ENCODE results near the gene F7. TPM values are rescaled to one million over a fixed set of nuclear protein-coding genes. Genes with fewer than 3 reads are reported as not detected.

The F7 gene
- total RNA-seq, 6 experiments from 2014 or later, result 42.9 to 147 (median 84.2) TPM

DNA sequence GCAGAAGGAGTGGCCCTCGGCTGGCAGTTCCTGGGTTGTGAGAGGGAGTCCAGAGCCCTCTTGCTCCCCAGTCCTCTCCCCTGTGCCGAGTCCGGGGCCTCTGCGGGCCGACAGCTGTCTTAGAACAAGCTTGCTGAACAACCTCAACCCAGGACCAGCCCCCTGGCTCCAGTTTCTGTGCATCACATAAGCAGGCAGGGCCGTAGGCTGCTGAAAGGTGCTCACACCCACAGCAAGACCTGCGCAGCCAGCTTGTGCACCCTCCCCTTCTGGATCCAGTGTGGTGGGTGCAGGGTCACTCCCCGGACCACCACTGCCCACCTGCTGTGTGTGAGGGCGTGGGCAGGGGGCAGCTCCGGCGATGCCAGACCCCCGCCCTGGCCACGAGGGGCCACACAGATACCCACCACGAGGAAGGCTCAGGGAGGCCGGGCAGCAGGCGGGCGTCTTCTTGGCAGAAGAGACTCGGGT is 25.2 kb upstream of the F7 start:
- DNase-seq, result no peak
- Histone ChIP-seq H3K4me3 (no peak overlapping the region), H3K27ac (no peak overlapping the region), H3K27me3 (no peaks in the 10 kb centered on the region), H3K36me3 (peaks cover 0 to 10% (median 4%) of the 10 kb centered on the region in 4 donors), H3K9me3 (no peaks in the 10 kb centered on the region), H3K4me1 (no peaks in the 10 kb centered on the region)
- ATAC-seq, result no peak
- WGBS (ENCODE audit: insufficient coverage, low coverage, low lambda C conversion rate, missing lambda C conversion rate), result no CpG with 5 or more reads among the region's 18 CpGs
- intact Hi-C loops (cut with DNase I), result no loop called here
- TF ChIP-seq POLR2A (IDR thresholded peaks at IDR 0.05), result no peak
- TF ChIP-seq, protein P1, sequence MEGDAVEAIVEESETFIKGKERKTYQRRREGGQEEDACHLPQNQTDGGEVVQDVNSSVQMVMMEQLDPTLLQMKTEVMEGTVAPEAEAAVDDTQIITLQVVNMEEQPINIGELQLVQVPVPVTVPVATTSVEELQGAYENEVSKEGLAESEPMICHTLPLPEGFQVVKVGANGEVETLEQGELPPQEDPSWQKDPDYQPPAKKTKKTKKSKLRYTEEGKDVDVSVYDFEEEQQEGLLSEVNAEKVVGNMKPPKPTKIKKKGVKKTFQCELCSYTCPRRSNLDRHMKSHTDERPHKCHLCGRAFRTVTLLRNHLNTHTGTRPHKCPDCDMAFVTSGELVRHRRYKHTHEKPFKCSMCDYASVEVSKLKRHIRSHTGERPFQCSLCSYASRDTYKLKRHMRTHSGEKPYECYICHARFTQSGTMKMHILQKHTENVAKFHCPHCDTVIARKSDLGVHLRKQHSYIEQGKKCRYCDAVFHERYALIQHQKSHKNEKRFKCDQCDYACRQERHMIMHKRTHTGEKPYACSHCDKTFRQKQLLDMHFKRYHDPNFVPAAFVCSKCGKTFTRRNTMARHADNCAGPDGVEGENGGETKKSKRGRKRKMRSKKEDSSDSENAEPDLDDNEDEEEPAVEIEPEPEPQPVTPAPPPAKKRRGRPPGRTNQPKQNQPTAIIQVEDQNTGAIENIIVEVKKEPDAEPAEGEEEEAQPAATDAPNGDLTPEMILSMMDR (IDR thresholded peaks at IDR 0.05), result no peak

DNA sequence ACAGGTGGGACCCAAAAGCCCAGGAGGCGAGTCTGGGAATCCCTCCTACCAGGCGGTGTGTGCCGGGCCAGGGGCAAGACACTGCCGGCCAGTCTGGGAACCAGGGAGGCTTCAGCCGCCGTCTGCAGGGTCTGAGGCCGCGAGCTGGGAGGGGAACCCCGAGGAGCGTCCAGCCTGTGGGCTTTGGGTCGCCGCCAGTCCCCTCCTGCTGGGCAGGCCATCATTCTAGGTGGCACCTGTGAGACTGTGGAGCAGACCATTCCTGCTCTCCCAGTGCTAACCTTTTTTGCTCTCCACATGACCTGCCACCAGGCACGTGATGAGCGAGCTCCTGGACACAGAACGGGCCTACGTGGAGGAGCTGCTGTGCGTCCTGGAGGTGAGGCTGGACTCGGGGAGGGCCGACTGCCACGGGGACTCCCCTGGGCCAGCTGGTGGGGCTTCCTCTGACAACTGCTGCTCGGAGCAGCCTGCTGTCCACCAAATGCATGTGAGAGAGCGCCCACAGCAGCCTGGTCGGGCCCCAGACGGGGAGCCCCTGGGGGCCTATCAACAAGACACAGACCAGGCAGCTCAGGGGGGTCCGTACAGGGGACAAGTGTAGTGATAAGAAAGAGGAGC is 24.6 kb upstream of the F7 start:
- Histone ChIP-seq H3K27ac (no peak overlapping the region), H3K27me3 (no peaks in the 10 kb centered on the region), H3K4me3 (no peak overlapping the region), H3K9me3 (no peaks in the 10 kb centered on the region), H3K4me1 (no peaks in the 10 kb centered on the region), H3K36me3 (peaks cover 0 to 8% (median 3%) of the 10 kb centered on the region in 4 donors)
- TF ChIP-seq POLR2A (IDR thresholded peaks at IDR 0.05), result no peak
- TF ChIP-seq, protein P1 (IDR thresholded peaks at IDR 0.05), result no peak
- whole genome bisulfite sequencing (ENCODE audit: insufficient coverage, low coverage, low lambda C conversion rate, missing lambda C conversion rate), result 60% methylated on average over 1 of the region's 25 CpGs
- ATAC-seq (no peak), DNase-seq (peak in 1 of 3 donors; percentile 7)
- intact Hi-C loops (cut with DNase I), result no loop called here

DNA sequence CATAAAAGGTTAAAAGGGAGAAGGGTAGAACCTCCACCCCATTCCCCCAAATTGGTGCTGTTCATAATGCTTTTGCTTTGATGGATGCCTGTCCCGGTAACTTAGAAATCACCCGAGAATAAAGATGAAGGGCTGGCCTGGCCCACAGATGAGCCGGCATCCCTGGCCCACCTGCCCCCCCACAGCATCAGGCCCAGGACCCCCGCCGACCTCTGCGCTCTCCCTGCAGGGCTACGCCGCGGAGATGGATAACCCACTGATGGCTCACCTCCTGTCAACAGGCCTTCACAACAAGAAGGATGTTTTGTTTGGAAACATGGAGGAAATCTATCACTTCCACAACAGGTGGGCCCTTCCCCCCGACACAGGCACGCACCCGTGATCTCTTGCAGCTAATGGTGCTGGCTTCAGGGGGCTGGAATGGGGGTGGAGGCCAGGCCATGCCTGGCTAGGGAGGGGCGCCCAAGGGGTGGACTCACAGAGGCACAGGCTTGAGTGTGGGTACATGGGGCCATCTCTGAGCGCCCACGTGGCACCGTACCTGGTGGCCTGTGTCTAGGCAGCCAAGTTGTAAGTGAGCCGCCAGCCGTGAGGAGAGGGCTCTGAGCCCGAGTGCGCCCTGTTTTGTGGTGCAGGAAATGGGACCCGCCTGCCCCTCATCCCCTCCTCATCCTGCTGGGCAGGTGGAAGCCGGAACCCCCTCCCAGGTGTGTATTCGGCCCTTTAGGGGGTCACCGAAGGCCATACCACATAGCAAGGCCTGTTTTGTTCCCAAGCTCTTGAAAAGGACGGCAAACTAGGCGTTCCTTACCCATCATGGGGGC is 23.2 kb upstream of the F7 start:
- Histone ChIP-seq H3K27me3 (no peaks in the 10 kb centered on the region), H3K4me1 (no peaks in the 10 kb centered on the region), H3K4me3 (no peak overlapping the region), H3K9me3 (no peaks in the 10 kb centered on the region), H3K27ac (no peak overlapping the region), H3K36me3 (peaks cover 0 to 5% (median 1%) of the 10 kb centered on the region in 4 donors)
- TF ChIP-seq, protein P1 (IDR thresholded peaks at IDR 0.05), result no peak
- TF ChIP-seq POLR2A (IDR thresholded peaks at IDR 0.05), result no peak
- WGBS (ENCODE audit: insufficient coverage, low coverage, low lambda C conversion rate, missing lambda C conversion rate), result 82% methylated on average over 2 of the region's 26 CpGs
- DNase-seq (no peak), ATAC-seq (no peak)
- intact Hi-C loops (cut with DNase I), result no loop called here

DNA sequence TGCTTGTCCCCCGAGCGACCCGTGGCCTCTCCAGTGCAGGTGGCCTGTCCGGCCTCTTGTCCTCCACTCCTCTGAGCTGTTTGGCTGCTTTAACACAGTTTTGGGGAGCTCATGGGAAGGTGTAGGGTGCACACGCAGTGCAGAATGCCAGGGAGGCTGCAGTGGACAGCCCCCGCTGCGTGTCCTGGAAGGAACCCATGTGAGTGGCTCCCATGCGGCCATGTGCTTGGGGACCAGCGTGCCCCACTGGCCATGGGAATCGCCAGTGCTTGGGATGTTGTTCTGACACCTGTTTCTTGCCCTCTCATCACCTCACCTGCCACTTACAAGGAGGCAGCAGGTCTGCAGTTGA is 22.6 kb upstream of the F7 start:
- Histone ChIP-seq H3K27me3 (no peaks in the 10 kb centered on the region), H3K27ac (no peak overlapping the region), H3K4me1 (no peaks in the 10 kb centered on the region), H3K4me3 (no peak overlapping the region), H3K36me3 (peaks cover 0 to 3% (median 0%) of the 10 kb centered on the region in 4 donors), H3K9me3 (no peaks in the 10 kb centered on the region)
- intact Hi-C loops (cut with DNase I), result no loop called here
- DNase-seq, result peak in 1 of 3 donors; percentile 13
- ATAC-seq, result no peak
- TF ChIP-seq POLR2A (IDR thresholded peaks at IDR 0.05), result no peak
- TF ChIP-seq, protein P1 (IDR thresholded peaks at IDR 0.05), result no peak
- WGBS (ENCODE audit: insufficient coverage, low coverage, low lambda C conversion rate, missing lambda C conversion rate), result 67% methylated on average over 3 of the region's 10 CpGs
